HEK293 (cell line): ENCODE data around the gene ZSWIM3.

Experiments used
- PRDM1 ChIP-seq: fragments of 450-650 bp; formaldehyde crosslinking; IDR thresholded peaks from 2 replicates; pipeline ENCODE4; 2016; ENCODE audit warnings: missing biosample characterization, missing genetic modification characterization
- ZBTB17 ChIP-seq: fragments of 450-650 bp; formaldehyde crosslinking; IDR thresholded peaks from 2 replicates; pipeline ENCODE4 v1.5.1; 2016; ENCODE audit warnings: missing biosample characterization, missing genetic modification characterization
- ZBTB7A ChIP-seq: fragments of 450-650 bp; formaldehyde crosslinking; IDR thresholded peaks from 2 replicates; pipeline ENCODE4 v1.5.1; 2016; ENCODE audit warnings: low read depth, missing biosample characterization, missing genetic modification characterization
- ZNF175 ChIP-seq: fragments of 450-650 bp; formaldehyde crosslinking; IDR thresholded peaks from 2 replicates; pipeline ENCODE4 v1.5.1; 2016; ENCODE audit warnings: missing biosample characterization, missing genetic modification characterization
- ZNF280C ChIP-seq: fragments of 450-650 bp; formaldehyde crosslinking; IDR thresholded peaks from 2 replicates; pipeline ENCODE4 v1.5.1; 2016; ENCODE audit warnings: missing biosample characterization, missing genetic modification characterization
- TF ChIP-seq, protein P1 (sequence below): fragments of 450-650 bp; formaldehyde crosslinking; IDR thresholded peaks from 2 replicates; pipeline ENCODE4 v1.5.1; 2016; ENCODE audit warnings: missing biosample characterization, missing genetic modification characterization
- TF ChIP-seq, protein P2 (sequence below): fragments of 450-650 bp; formaldehyde crosslinking; IDR thresholded peaks from 2 replicates; pipeline ENCODE4 v1.5.1; 2016; ENCODE audit warnings: missing biosample characterization, missing genetic modification characterization

DNA sequence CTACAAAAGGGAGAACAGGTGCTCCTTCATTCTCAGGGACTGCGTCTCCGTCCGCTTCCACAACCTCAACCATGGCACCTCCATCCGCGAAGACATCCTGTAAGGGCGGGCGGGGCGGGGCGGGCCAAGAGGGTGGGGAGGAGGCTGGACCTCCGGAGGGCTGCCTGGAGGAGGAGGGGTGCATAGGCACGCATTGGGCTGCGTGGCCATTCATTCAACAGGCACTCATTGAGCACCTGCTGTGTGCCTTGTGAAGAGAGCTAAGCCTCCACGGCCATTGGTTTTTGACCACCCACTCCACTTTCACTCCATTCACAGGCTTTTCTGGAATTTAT lies 435 bp downstream of the ZSWIM3 start:
- TF ChIP-seq PRDM1 (no peak), ZNF280C (no peak), ZBTB17 (tag by site-specific recombination) (no peak), ZBTB7A (tag by site-specific recombination) (no peak), ZNF175 (tag by site-specific recombination) (no peak)
- TF ChIP-seq, protein P1, sequence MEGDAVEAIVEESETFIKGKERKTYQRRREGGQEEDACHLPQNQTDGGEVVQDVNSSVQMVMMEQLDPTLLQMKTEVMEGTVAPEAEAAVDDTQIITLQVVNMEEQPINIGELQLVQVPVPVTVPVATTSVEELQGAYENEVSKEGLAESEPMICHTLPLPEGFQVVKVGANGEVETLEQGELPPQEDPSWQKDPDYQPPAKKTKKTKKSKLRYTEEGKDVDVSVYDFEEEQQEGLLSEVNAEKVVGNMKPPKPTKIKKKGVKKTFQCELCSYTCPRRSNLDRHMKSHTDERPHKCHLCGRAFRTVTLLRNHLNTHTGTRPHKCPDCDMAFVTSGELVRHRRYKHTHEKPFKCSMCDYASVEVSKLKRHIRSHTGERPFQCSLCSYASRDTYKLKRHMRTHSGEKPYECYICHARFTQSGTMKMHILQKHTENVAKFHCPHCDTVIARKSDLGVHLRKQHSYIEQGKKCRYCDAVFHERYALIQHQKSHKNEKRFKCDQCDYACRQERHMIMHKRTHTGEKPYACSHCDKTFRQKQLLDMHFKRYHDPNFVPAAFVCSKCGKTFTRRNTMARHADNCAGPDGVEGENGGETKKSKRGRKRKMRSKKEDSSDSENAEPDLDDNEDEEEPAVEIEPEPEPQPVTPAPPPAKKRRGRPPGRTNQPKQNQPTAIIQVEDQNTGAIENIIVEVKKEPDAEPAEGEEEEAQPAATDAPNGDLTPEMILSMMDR: no peak
- TF ChIP-seq, protein P2, sequence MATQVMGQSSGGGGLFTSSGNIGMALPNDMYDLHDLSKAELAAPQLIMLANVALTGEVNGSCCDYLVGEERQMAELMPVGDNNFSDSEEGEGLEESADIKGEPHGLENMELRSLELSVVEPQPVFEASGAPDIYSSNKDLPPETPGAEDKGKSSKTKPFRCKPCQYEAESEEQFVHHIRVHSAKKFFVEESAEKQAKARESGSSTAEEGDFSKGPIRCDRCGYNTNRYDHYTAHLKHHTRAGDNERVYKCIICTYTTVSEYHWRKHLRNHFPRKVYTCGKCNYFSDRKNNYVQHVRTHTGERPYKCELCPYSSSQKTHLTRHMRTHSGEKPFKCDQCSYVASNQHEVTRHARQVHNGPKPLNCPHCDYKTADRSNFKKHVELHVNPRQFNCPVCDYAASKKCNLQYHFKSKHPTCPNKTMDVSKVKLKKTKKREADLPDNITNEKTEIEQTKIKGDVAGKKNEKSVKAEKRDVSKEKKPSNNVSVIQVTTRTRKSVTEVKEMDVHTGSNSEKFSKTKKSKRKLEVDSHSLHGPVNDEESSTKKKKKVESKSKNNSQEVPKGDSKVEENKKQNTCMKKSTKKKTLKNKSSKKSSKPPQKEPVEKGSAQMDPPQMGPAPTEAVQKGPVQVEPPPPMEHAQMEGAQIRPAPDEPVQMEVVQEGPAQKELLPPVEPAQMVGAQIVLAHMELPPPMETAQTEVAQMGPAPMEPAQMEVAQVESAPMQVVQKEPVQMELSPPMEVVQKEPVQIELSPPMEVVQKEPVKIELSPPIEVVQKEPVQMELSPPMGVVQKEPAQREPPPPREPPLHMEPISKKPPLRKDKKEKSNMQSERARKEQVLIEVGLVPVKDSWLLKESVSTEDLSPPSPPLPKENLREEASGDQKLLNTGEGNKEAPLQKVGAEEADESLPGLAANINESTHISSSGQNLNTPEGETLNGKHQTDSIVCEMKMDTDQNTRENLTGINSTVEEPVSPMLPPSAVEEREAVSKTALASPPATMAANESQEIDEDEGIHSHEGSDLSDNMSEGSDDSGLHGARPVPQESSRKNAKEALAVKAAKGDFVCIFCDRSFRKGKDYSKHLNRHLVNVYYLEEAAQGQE: no peak
